Measurements from ENCODE around the gene PIRT.

Gene PIRT

GRCh38 chr17:10790491-10791401 lies 47.1 kb downstream of the PIRT start:
- H3K4me3 ChIP-seq (replicated peaks; ENCODE audit: low read depth, low read length) = no peak overlapping the region
- TF ChIP-seq CTCF (IDR thresholded peaks at IDR 0.05; ENCODE audit: low read length, missing control alignments) = no peak
- no peak for DNase-seq (ENCODE audit: low read depth)

- TF ChIP-seq CTCF (IDR thresholded peaks at IDR 0.05; ENCODE audit: low read length, missing control alignments) = no peak
- no peak overlapping the region for H3K4me3 ChIP-seq (replicated peaks; ENCODE audit: low read depth, low read length)
- no peak for DNase-seq (ENCODE audit: low read depth)
Measured at GRCh38 chr17:10789694-10790271, 48.1 kb downstream of the PIRT start.

DNA sequence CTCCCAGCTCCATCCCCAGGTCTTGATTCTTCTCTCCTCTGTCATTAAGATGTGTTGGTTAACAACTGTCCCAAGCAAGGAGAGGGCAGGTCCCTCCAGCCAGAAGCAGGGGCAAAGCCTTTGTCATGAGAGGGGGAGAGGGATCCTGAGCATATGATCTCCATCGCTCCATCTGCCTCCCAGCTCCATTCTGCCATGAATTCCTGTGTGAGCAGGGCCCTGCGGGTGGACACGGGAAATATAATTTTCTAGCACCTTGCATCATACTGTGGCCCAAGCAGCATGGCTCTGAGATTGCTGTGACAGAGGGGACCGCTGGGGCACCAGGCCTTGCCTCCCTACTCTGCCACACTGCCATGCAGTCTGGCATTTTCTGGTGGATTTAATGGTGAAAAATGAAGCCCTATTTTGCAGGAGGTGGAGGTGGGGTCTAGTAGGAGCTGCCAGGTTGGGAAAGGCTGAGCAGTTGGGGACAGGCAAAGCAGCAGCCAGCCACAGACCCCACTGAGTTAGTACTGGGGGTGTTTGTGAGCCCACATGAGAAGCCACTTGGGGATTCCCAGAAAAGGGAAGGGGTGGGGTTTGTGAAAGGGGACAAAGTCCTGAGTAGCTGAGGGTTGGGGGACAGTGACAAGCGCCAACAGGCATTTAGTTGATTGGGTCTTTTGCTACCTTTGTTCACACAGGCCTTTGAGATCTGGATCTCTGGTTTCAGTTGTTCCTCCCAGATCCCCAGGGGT lies 50.4 kb downstream of the PIRT start:
- no peak for TF ChIP-seq CTCF (IDR thresholded peaks at IDR 0.05; ENCODE audit: low read length, missing control alignments)
- H3K4me3 ChIP-seq (replicated peaks; ENCODE audit: low read depth, low read length) = no peak overlapping the region
- no peak for DNase-seq (ENCODE audit: low read depth)

DNA sequence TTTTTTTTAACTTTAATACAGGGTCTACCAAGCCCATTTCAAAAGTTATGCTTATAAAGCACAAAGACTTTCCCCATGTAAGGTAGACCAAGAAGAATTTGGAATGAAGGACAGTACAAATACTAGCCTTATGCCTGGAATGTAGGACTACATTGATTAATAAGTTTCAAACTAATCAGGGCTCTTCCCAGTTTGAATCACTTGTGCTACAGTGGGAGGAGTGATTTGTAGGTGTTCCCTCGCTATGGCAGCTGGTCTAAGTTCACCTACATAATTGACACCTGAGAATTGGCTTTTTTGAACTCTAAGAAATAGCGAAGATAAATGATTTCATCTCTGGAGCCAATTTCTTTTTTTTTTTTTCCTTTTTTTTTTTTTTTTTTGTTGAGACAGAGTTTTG lies 52.6 kb downstream of the PIRT start:
- H3K4me3 ChIP-seq (replicated peaks; ENCODE audit: low read depth, low read length) = no peak overlapping the region
- no peak for DNase-seq (ENCODE audit: low read depth)
- no peak for TF ChIP-seq CTCF (IDR thresholded peaks at IDR 0.05; ENCODE audit: low read length, missing control alignments)

DNA sequence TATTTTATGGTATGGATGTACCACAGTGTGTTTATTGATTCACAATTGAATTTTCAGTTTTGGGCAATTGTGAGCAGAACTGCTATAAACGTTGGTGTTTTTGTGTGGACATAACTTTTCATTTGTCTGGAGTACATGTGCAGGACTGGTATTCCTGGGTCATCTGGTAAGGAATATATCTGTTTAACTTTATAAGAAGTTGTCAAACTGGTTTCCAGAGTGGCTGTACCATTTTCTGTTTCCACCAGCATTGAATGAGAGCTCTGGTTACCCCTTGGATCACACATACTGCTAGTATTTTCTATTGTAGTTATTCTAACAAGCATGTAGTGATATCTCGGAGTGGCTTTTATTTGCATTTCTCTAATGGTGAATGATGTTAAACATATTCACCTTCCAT lies 58.3 kb downstream of the PIRT start:
- no peak for DNase-seq (ENCODE audit: low read depth)
- no peak overlapping the region for H3K4me3 ChIP-seq (replicated peaks; ENCODE audit: low read depth, low read length)
- no peak for TF ChIP-seq CTCF (IDR thresholded peaks at IDR 0.05; ENCODE audit: low read length, missing control alignments)

GRCh38 chr17:10777890-10778289 lies 60.0 kb downstream of the PIRT start:
- TF ChIP-seq CTCF (IDR thresholded peaks at IDR 0.05; ENCODE audit: low read length, missing control alignments) = no peak
- DNase-seq (ENCODE audit: low read depth) = no peak
- H3K4me3 ChIP-seq (replicated peaks; ENCODE audit: low read depth, low read length) = no peak overlapping the region
